Effector CD8-positive, alpha-beta T cell (primary cell): Measurements from ENCODE around the gene EGFL7.

ENCODE experiments used
- DNase-seq: peaks from one replicate; lab custom pipeline; 2025; lab: John Stamatoyannopoulos, UW
- total RNA-seq, 4 experiments: gene quantifications; one replicate each; lab custom pipeline; 2026; lab: John Stamatoyannopoulos, UW

EGFL7 gene
- total RNA-seq, result 0 to 0.72 (median 0.47) reads per million in 4 experiments

DNA sequence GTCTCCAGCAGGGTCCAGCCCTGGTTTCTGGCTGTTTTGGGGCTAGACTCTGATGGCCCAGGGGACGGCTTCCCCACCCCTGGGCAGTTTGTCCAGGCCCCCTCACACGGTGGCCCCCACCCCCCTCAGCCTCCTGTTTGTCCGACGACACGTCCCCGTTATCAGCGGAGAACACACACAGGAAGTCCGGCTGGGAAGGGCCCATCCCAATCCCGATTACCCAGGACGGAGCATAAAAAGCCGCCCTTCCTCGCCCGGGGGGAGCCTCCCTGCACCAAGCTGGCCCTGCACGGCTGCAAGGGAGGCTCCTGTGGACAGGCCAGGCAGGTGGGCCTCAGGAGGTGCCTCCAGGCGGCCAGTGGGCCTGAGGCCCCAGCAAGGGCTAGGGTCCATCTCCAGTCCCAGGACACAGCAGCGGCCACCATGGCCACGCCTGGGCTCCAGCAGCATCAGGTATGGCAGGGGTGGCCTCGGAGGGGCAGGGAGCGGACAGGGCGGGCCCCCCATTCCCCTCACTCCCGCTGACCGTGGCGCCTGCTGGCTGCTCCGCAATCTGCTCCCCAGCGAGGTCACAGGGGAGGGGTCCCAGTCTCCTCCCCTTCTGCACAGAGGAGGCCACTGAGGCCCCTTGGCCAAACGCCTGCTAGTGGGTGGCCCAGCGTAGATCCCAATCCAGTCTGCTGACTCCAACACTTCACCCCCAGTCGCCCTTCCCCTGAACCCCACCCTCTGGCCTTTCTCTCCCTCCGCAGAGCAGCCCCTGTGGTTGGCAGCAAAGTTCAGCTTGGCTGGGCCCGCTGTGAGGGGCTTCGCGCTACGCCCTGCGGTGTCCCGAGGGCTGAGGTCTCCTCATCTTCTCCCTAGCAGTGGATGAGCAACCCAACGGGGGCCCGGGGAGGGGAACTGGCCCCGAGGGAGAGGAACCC is at the start of gene EGFL7:
EGFL7 (plus strand) TSS at position 261 of the 926 bp plus-strand sequence. CDS start 5,367 bp downstream, outside the sequence.
- DNase-seq, result no peak

- no peak for DNase-seq
These were observed 48.8 kb upstream of the EGFL7 start for GRCh38 chr9:136613824-136614371.

GRCh38 chr9:136614372-136614922 is 48.3 kb upstream of the EGFL7 start:
- no peak for DNase-seq

DNA sequence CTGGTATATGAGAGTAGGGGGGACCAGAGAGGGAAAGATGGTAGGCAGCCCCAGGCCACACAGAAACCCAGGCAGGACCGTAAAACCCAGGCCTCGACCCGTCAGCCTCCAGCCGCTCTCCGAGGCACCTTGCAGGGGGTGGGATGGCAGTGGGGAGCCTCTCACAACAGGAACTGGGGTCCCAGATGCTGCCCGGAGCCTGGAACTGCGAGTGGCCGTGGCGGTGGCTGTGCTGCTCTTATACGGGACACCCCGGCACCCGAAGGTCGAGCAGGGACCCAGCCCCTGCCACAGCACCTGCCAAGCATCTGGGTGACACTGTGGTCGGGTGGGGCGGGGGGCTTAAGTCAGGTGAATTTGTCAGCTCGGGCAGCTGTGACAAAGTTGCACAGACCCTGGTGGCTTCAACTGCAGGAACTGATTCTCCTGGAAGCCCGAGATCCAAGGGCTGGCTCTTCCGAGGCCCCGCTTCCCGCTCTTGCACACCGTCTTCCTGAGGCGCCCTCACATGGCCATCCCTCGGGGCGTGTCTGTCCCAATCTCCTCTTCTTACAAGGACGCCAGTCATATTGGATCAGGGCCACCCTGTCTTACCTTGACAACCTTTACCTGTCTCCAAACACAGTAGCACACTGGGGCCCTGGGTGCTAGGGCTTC is 47.6 kb upstream of the EGFL7 start:
- DNase-seq, result no peak

GRCh38 chr9:136615631-136616306 is 46.9 kb upstream of the EGFL7 start:
- no peak for DNase-seq

DNA sequence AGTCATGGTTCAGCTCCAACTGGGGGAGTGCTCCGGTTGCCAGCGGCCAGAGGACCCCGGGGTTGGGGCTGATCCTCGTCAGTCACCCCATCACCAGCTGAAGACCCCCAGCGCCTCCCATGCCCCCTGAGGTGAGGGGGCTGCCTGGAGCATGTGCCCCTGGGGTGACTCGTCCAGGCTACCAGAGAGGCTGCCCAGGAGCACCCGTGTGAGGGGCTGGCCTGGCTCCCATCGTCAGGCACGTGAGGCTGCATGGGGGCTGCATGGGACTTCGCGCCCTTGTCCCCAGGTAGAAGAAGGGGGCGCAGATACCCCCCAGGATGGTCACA is 46.4 kb upstream of the EGFL7 start:
- DNase-seq, result no peak

- DNase-seq, result no peak
These were observed 45.6 kb upstream of the EGFL7 start for GRCh38 chr9:136616948-136617695.

DNA sequence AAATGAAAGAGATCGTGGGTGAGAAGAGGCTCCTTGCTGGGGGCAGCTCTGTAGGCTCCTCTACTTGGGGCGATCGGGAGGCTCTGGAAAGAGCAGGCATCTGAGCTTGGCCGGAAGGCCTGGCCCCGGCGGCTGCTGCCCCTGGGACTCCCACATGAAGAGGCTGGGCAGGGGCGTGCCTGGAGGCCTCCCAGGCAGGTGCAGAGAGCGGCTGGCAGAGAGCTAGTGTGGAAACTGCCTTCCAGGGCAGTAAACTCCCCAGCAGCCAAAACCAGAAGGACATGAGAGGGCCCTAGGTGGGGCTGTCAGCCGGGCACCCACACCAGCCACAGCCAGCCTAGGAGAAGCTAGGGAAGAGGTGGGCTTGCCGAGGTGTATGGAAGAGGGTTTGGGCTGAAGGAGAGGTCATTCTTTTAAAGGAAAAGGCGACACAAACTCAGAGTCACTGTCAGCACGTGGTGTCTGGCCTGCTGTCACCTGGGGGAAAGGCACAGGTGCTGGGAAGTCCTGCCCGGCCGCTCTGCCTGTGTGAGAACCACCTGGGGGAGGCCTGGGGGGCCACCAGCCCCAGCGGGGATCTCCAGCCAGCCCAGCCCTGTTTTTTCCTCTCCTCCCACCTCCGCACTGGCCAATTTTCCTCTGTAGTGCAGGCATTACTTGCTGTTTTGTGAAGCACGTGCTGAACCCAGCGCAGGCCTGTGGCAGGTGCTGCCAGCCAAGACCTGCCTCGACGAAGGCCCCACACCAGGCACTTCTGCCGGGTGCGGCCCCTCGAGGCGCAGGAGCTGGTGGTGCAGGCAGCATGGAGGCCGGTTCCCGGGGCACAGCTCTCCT is 44.8 kb upstream of the EGFL7 start:
- DNase-seq, result no peak

DNA sequence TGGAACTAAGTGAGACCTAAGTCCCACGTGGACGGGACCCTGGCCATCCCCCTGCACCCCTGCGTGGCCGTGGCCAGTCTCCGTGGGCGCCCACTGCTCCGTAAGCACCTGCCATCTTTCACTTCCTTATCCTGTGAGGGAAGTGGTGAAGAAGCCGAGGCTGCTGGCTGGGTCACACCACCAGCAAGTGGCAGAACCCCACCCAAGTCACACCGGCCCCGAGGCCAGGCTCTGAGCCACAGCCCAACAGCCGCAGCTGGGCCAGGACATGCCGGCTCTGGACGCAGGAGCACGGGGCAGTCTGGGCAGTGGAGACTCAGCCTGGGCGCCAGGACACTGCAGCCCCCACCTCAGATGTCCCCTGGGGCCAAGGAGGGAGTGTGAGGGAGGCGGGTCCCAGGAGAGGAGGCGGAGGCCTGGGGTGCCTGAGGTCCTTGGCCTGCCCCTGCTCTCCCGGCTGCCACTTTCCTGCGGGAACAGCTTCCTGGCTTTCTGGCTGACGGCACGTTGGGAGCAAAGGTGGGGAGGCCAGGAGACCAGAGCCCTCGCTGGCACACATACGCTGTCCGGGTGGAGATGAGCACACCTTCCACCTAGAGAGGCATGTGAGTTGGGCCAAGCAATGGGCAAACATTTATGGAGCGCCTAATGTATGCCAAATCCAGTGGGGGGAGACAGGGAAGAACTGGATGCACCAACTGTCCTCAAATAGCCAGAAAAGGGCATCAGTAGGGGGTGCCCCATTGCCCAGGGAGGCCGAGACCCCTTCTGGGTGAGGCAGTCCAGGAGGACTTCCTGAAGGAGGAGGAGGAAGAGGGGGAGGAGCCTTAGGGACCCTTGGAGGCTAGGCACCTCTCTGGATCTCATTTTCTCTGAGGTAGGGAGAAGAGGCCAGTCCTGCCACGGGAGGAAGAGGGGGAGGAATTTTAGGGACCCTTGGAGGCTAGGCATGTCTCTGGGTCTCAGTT is 43.9 kb upstream of the EGFL7 start:
- DNase-seq, result no peak

DNA sequence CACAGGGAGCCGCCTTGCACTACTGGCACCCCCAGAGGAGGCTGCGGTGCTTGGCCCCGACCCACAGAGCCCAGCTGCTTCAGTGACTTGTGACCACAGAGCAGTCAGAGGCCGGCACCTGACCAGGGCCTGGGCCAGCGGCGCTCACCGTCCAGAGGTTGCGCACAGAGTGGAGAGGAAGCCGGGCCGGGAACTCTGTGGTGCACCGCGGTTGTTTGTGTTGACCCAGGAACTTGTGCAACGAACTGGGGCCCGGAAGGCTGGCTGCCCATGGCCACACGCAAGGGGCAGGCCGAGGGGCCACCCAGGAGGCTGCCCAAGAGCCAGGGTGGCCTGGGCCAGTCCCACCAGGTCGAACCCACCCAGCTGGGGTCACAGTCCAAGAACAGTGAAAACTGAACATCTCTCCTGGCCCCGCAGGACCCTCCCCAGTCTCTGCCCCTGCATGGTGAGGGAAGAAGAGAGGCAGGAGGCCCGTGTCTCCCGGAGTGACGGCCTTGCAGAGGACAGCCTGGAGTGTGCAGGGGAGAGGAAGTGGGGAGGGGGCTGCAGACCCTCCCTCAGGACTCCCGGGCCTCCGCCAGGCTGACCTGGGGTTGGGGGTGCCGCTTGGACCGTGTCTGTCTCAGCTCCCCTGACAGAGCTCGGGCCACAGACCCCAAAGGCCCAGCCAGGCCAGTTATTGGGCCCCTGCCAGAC is 42.8 kb upstream of the EGFL7 start:
- no peak for DNase-seq

GRCh38 chr9:136620441-136621018 is 42.2 kb upstream of the EGFL7 start:
- no peak for DNase-seq

DNA sequence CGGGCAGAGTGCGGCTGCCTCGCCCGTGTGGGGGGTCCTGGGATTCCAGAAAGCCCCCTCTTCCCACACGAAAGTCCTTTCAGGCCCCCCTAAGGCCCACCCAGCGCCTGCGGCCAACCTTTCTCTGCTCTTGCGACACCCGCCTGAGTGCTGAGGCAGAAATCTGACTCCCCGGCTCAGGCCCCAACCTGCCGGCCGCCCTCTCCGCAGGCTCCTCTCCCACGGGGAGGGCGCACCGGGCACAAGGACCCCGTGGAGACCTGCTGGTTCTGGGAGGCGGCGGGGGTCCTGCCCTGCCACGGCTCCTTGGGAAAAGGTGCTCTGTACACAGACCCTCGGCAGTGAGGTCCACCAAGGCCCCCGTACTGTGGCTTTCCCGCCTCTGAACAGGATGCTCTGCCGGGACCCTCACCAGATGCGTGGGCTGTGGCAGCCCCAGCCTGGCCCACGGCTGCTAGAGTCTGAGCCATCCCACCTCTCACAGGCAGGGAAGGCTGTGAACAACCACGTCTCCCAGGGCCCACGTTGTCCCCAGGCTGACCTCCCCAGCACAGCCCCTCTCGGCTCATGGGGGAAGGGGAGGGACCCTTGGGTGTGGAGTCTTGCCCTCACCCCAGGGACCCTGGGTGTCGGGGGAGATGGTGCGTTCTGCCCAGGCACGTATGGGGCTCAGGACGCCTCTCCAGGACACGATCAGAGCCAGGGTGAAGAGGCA is 41.5 kb upstream of the EGFL7 start:
- DNase-seq, result no peak

DNA sequence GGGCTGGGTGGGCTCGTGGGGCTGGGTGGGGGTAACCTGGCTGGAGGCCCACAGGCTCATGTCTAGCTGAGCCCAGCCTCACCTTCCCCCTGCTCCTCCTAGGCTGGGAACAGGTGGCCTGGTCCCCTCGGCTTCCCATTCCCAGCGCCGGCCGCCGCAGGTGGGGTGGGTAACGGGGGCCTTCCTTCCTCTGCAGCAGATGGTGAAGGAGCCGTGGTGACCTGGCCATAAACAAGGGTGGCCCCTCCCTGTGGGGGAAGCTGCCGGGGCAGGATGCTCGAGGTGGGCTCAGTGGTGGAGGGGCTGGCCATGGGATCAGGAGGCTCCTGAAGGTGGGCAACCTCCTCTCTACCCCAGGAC is 41.0 kb upstream of the EGFL7 start:
- no peak for DNase-seq

DNA sequence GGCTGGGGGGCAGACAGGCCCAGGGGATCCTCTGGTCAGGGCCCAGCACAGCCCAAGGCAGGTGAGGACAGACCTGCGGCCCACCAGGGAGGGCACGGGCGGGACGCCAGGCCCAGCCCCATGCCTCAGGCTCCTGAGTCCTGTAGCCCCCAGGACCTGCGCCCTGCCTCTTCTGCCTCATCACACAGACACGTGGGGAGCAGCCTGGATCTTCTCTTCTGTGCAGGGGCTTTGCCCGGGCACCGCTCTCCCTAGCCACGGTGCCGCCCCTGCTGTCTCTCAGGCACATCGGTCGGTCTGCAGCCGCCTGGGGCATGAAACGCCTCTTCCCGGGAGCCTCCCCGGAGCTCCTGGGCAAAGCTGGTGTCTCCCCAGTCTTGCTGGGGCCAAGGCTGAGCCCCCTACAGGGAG is 40.2 kb upstream of the EGFL7 start:
- DNase-seq, result no peak

GRCh38 chr9:136623016-136623841 is 39.5 kb upstream of the EGFL7 start:
- no peak for DNase-seq

- DNase-seq, result no peak
These were observed 38.9 kb upstream of the EGFL7 start for GRCh38 chr9:136623842-136624183.
